HepG2 (cell line): Measurements from ENCODE around the gene MAEA.

Source experiments
- EZH2 ChIP-seq: conservative IDR thresholded peaks from 2 replicates; pipeline ENCODE4 v1.6.1; 2012; ENCODE audit warnings: mild to moderate bottlenecking, low read depth, low read length, moderate library complexity
- MAZ ChIP-seq, 2 experiments: sonication (generic) in 1 of 2; formaldehyde crosslinking in 1 of 2; IDR thresholded peaks; 2 replicates each; pipeline versions ENCODE4 v1.5.0 to v1.6.1; 2012 to 2020; ENCODE audit warnings: low read depth in 2 of 2, mild to moderate bottlenecking in 2 of 2, borderline replicate concordance in 1 of 2, improper control_type of control experiment in 1 of 2, low read length in 1 of 2, missing genetic modification reagents in 1 of 2, moderate library complexity in 1 of 2
- NCOA2 ChIP-seq: sonication (generic); formaldehyde crosslinking; IDR thresholded peaks from 2 replicates; pipeline ENCODE4 v1.8.0; 2022; ENCODE audit warnings: inconsistent platforms
- POLR2A ChIP-seq, 2 experiments: IDR thresholded peaks; 2 replicates each; pipeline ENCODE4 v1.6.1; 2011; ENCODE audit warnings: low read depth in 2 of 2, low read length in 2 of 2, mild to moderate bottlenecking in 1 of 2, moderate library complexity in 1 of 2; ENCODE audit not compliant: insufficient read depth in 1 of 2
- SMC3 ChIP-seq: IDR thresholded peaks from 2 replicates; pipeline ENCODE4 v1.6.1; 2011; ENCODE audit warnings: low read length, improper control_type of control experiment
- ZNF7 ChIP-seq: IDR thresholded peaks from 2 replicates; pipeline ENCODE4 v1.6.1; 2016; ENCODE audit warnings: missing biosample characterization, missing genetic modification reagents
- TF ChIP-seq, protein P1 (sequence below): sonication (generic); formaldehyde crosslinking; IDR thresholded peaks from 2 replicates; pipeline ENCODE4 v1.8.0; 2022; ENCODE audit warnings: mild to moderate bottlenecking, missing genetic modification reagents, borderline replicate concordance
- TF ChIP-seq, protein P2 (sequence below), 2 experiments: fragments of 450-650 bp in 1 of 2; sonication (generic) in 1 of 2; formaldehyde crosslinking in 1 of 2; IDR thresholded peaks; 2 replicates each; pipeline versions ENCODE4 v1.6.1 to v1.8.0; 2016 to 2022; ENCODE audit warnings: antibody characterized with exemption in 1 of 2, mild to moderate bottlenecking in 1 of 2, missing genetic modification reagents in 1 of 2
- TF ChIP-seq, protein P3 (sequence below): sonication (generic); formaldehyde crosslinking; IDR thresholded peaks from 2 replicates; pipeline ENCODE4 v1.4.0; 2020; ENCODE audit warnings: missing genetic modification reagents
- TF ChIP-seq, protein P4 (sequence below): fragments of 450-650 bp; IDR thresholded peaks from 2 replicates; pipeline ENCODE4 v1.6.1; 2016
- TF ChIP-seq, protein P5 (sequence below): sonication (generic); formaldehyde crosslinking; IDR thresholded peaks from 2 replicates; pipeline ENCODE4 v1.5.0; 2020; ENCODE audit warnings: mild to moderate bottlenecking, missing genetic modification reagents, moderate library complexity

DNA sequence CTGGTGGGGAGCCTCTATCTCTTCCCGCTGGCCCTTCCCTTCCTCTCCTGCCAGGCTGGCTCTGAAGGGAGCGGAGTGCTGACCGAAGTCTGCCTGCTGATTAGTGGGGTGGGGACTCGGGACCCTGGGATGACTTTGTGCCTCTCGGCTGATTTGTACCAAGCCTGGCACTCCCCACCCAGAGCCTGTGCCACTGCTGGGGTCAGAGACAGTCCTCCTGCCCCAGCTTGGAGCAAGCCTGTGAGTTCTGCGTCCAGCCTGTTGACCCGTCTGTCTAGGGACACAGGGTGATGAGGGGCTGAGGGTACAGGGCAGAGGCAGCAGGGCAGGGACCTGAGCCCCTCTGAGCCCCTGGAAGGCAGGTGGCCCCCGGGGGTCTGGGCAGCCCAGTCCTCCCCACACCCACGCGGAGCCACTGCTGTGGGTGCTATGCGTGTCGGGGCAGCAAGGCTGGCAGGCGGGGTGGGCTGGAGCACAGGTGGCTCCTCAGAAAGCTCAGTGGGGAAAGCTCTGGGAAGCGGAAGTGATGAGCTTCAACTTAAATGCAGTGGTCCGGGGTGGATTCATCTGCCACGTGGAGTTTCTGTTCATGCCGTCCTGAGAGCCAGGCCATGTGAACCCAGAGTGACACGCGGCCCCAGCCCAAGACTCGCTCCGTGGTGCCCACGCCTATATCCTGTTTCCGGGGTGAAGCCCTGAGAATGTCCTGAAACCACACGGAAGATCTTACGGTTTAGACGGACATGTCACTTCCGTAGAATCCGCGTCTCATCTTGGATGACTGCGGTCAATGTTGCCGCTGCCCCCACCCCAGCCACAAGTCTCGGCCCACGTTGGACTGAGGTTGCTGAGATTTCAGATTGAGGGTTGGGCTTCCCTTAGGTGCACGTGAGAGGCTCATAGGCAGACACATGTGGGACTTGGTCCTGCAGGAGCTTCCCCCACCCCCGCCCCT is 36.3 kb downstream of the MAEA start:
- TF ChIP-seq ZNF7 (CRISPR knock-in tag) (no peak), NCOA2 (CRISPR knock-in tag) (no peak), EZH2 (no peak), MAZ (IDR thresholded peaks at IDR 0.05; ENCODE audit: borderline replicate concordance, low read depth, low read length) (no peak), MAZ (CRISPR knock-in tag; IDR thresholded peaks at IDR 0.05; ENCODE audit: low read depth) (no peak), POLR2A (IDR thresholded peaks at IDR 0.05; ENCODE audit: insufficient read depth in 1 of 2, low read depth in 2 of 2, low read length in 2 of 2) (no peak), SMC3 (no peak)
- TF ChIP-seq, protein P1, sequence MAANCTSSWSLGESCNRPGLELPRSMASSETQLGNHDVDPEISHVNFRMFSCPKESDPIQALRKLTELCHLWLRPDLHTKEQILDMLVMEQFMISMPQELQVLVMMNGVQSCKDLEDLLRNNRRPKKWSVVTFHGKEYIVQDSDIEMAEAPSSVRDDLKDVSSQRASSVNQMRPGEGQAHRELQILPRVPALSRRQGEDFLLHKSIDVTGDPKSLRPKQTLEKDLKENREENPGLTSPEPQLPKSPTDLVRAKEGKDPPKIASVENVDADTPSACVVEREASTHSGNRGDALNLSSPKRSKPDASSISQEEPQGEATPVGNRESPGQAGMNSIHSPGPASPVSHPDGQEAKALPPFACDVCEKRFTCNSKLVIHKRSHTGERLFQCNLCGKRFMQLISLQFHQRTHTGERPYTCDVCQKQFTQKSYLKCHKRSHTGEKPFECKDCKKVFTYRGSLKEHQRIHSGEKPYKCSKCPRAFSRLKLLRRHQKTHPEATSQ (CRISPR knock-in tag): no peak
- TF ChIP-seq, protein P2, sequence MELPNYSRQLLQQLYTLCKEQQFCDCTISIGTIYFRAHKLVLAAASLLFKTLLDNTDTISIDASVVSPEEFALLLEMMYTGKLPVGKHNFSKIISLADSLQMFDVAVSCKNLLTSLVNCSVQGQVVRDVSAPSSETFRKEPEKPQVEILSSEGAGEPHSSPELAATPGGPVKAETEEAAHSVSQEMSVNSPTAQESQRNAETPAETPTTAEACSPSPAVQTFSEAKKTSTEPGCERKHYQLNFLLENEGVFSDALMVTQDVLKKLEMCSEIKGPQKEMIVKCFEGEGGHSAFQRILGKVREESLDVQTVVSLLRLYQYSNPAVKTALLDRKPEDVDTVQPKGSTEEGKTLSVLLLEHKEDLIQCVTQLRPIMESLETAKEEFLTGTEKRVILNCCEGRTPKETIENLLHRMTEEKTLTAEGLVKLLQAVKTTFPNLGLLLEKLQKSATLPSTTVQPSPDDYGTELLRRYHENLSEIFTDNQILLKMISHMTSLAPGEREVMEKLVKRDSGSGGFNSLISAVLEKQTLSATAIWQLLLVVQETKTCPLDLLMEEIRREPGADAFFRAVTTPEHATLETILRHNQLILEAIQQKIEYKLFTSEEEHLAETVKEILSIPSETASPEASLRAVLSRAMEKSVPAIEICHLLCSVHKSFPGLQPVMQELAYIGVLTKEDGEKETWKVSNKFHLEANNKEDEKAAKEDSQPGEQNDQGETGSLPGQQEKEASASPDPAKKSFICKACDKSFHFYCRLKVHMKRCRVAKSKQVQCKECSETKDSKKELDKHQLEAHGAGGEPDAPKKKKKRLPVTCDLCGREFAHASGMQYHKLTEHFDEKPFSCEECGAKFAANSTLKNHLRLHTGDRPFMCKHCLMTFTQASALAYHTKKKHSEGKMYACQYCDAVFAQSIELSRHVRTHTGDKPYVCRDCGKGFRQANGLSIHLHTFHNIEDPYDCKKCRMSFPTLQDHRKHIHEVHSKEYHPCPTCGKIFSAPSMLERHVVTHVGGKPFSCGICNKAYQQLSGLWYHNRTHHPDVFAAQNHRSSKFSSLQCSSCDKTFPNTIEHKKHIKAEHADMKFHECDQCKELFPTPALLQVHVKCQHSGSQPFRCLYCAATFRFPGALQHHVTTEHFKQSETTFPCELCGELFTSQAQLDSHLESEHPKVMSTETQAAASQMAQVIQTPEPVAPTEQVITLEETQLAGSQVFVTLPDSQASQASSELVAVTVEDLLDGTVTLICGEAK (IDR thresholded peaks at IDR 0.05): no peak
- TF ChIP-seq, protein P2 (CRISPR knock-in tag; IDR thresholded peaks at IDR 0.05): no peak
- TF ChIP-seq, protein P3, sequence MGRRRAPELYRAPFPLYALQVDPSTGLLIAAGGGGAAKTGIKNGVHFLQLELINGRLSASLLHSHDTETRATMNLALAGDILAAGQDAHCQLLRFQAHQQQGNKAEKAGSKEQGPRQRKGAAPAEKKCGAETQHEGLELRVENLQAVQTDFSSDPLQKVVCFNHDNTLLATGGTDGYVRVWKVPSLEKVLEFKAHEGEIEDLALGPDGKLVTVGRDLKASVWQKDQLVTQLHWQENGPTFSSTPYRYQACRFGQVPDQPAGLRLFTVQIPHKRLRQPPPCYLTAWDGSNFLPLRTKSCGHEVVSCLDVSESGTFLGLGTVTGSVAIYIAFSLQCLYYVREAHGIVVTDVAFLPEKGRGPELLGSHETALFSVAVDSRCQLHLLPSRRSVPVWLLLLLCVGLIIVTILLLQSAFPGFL (CRISPR knock-in tag): no peak
- TF ChIP-seq, protein P4, sequence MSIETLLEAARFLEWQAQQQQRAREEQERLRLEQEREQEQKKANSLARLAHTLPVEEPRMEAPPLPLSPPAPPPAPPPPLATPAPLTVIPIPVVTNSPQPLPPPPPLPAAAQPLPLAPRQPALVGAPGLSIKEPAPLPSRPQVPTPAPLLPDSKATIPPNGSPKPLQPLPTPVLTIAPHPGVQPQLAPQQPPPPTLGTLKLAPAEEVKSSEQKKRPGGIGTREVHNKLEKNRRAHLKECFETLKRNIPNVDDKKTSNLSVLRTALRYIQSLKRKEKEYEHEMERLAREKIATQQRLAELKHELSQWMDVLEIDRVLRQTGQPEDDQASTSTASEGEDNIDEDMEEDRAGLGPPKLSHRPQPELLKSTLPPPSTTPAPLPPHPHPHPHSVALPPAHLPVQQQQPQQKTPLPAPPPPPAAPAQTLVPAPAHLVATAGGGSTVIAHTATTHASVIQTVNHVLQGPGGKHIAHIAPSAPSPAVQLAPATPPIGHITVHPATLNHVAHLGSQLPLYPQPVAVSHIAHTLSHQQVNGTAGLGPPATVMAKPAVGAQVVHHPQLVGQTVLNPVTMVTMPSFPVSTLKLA: no peak
- TF ChIP-seq, protein P5, sequence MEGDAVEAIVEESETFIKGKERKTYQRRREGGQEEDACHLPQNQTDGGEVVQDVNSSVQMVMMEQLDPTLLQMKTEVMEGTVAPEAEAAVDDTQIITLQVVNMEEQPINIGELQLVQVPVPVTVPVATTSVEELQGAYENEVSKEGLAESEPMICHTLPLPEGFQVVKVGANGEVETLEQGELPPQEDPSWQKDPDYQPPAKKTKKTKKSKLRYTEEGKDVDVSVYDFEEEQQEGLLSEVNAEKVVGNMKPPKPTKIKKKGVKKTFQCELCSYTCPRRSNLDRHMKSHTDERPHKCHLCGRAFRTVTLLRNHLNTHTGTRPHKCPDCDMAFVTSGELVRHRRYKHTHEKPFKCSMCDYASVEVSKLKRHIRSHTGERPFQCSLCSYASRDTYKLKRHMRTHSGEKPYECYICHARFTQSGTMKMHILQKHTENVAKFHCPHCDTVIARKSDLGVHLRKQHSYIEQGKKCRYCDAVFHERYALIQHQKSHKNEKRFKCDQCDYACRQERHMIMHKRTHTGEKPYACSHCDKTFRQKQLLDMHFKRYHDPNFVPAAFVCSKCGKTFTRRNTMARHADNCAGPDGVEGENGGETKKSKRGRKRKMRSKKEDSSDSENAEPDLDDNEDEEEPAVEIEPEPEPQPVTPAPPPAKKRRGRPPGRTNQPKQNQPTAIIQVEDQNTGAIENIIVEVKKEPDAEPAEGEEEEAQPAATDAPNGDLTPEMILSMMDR: no peak
